K562 (cell line): Measurements from ENCODE around the gene AP3B1. TPM values are rescaled to one million over a fixed set of nuclear protein-coding genes. Genes with fewer than 3 reads are reported as not detected.

ENCODE experiments used
- ATAC-seq: fragments of 200-7000 bp; cut with Tn5 transposase; 3 replicates; pipeline ENCODE4 v1.9.1; 2020; ENCODE audit warnings: moderate library complexity
- BruUV-seq: library from RNA; stranded (reverse); fragments of 400-500 nt; replicated peaks from 2 replicates; lab custom pipeline; 2021; lab: Mats Ljungman, UMichigan
- CTCF ChIA-PET: fragments of 300-600 bp; formaldehyde crosslinking; extraction: SDS; loops from one replicate; lab custom pipeline; 2021; ENCODE audit warnings: low intra/inter-chr PET ratio; lab: Yijun Ruan, JAX
- POLR2A ChIA-PET: fragments of 300-600, 350-650 bp; sonication (Branson Sonifier 250); formaldehyde crosslinking; extraction: SDS; loops from one replicate; lab custom pipeline; 2021; ENCODE audit warnings: antibody characterized with exemption, inconsistent platforms; lab: Yijun Ruan, JAX
- DNase-seq, 4 experiments: peaks; one replicate each; pipeline versions ENCODE4 v3.0.0 to v3.0.0-alpha.2; 2011 to 2018; ENCODE audit warnings: low spot score in 3 of 4, mixed read lengths in 3 of 4; ENCODE audit errors: extremely low read depth in 1 of 4
- FAIRE-seq: peaks from 2 replicates; lab custom pipeline; 2011; peaks lifted over from hg19 to GRCh38; lab: Jason Lieb, UNC
- H2AFZ ChIP-seq: 2 replicates; pipeline ENCODE4 v1.6.0; 2011; ENCODE audit warnings: low read depth, low read length, control low read depth, inconsistent platforms
- H3K27ac ChIP-seq: fragments of 200-600 bp; 3 replicates; pipeline ENCODE4 v1.8.0; 2011; ENCODE audit warnings: low read depth, mild to moderate bottlenecking, control low read depth, inconsistent platforms, low read length, moderate library complexity, mixed read lengths; ENCODE audit errors: extremely low read depth
- H3K27me3 ChIP-seq, 2 experiments: fragments of 300-600 bp in 1 of 2; 2 replicates in 1 of 2; 3 replicates in 1 of 2; pipeline versions ENCODE4 v1.6.0 to v1.8.0; 2011; ENCODE audit warnings: inconsistent platforms in 2 of 2, low read length in 2 of 2, mild to moderate bottlenecking in 1 of 2, mixed read lengths in 1 of 2, moderate library complexity in 1 of 2; ENCODE audit not compliant: control insufficient read depth in 2 of 2, insufficient read depth in 2 of 2
- H3K36me3 ChIP-seq: fragments of 300-600 bp; 3 replicates; pipeline ENCODE4 v1.8.0; 2011; ENCODE audit warnings: mild to moderate bottlenecking, low read length, inconsistent platforms; ENCODE audit not compliant: control insufficient read depth, insufficient read depth
- H3K4me1 ChIP-seq, 2 experiments: fragments of 200-600 bp in 1 of 2; replicated peaks in 1 of 2; 2 replicates in 1 of 2; 3 replicates in 1 of 2; pipeline versions ENCODE4 v1.5.1 to v1.8.0; 2011; ENCODE audit warnings: inconsistent platforms in 2 of 2, low read length in 2 of 2, mild to moderate bottlenecking in 1 of 2, mixed read lengths in 1 of 2, moderate library complexity in 1 of 2; ENCODE audit not compliant: control insufficient read depth in 2 of 2, insufficient read depth in 2 of 2
- H3K4me2 ChIP-seq: 2 replicates; pipeline ENCODE4 v1.6.1; 2011; ENCODE audit warnings: low read length, control low read depth, inconsistent platforms, mixed read lengths; ENCODE audit not compliant: insufficient read depth
- H3K4me3 ChIP-seq: fragments of 200-600 bp; sonication (generic), shearing (Covaris generic); 2 replicates; pipeline ENCODE4 v1.5.1; 2016; ENCODE audit warnings: control low read depth, inconsistent platforms
- H3K79me2 ChIP-seq: fragments of 200-600 bp; 3 replicates; pipeline ENCODE4 v1.8.0; 2011; ENCODE audit warnings: low read length, inconsistent platforms; ENCODE audit not compliant: control insufficient read depth, insufficient read depth
- H3K9ac ChIP-seq, 2 experiments: 2 replicates each; pipeline versions ENCODE4 v1.6.0 to v1.6.1; 2011; ENCODE audit warnings: low read depth in 2 of 2, low read length in 2 of 2, control low read depth in 1 of 2, inconsistent platforms in 1 of 2, mild to moderate bottlenecking in 1 of 2, mixed read lengths in 1 of 2; ENCODE audit not compliant: insufficient read depth in 1 of 2
- H3K9me1 ChIP-seq: one replicate; pipeline ENCODE4 v1.6.0; 2011; ENCODE audit warnings: inconsistent platforms, mild to moderate bottlenecking, low read length, moderate library complexity; ENCODE audit not compliant: control insufficient read depth, insufficient read depth
- H3K9me3 ChIP-seq: replicated peaks from 2 replicates; pipeline ENCODE4 v1.5.1; 2011; ENCODE audit warnings: low read depth, low read length, inconsistent platforms; ENCODE audit not compliant: control insufficient read depth, insufficient read depth
- H4K20me1 ChIP-seq: replicated peaks from 2 replicates; pipeline ENCODE4 v1.6.1; 2011; ENCODE audit warnings: low read length, inconsistent platforms, mixed read lengths; ENCODE audit not compliant: control insufficient read depth, insufficient read depth
- ATF1 ChIP-seq, 2 experiments: fragments of 450-650 bp in 1 of 2; IDR thresholded peaks; 2 replicates each; pipeline ENCODE4 v1.6.1; 2016; ENCODE audit warnings: missing compliant biosample characterization in 1 of 2, missing genetic modification characterization in 1 of 2
- BRCA1 ChIP-seq, 2 experiments: fragments of 450-650 bp in 1 of 2; sonication (generic) in 1 of 2; formaldehyde crosslinking in 1 of 2; IDR thresholded peaks; 2 replicates each; pipeline versions ENCODE4 v1.5.0 to v1.6.1; 2017 to 2020; ENCODE audit warnings: mild to moderate bottlenecking in 1 of 2, missing genetic modification reagents in 1 of 2
- CHD4 ChIP-seq: fragments of 200-600 bp; sonication (generic); IDR thresholded peaks from 3 replicates; pipeline ENCODE4 v1.6.1; 2012; ENCODE audit warnings: low read depth, mild to moderate bottlenecking, mixed read lengths, low read length, inconsistent platforms; ENCODE audit not compliant: insufficient read depth, insufficient replicate concordance, poor library complexity, severe bottlenecking
- DMBX1 ChIP-seq: fragments of 250-450 bp; sonication (Bioruptor Pico); IDR thresholded peaks from 2 replicates; pipeline ENCODE4 v1.8.0; 2022; ENCODE audit warnings: inconsistent platforms, mild to moderate bottlenecking, moderate library complexity, borderline replicate concordance
- FIP1L1 ChIP-seq: fragments of 200-400 bp; formaldehyde crosslinking; IDR thresholded peaks from 2 replicates; pipeline ENCODE4 v1.6.1; 2018; ENCODE audit warnings: mild to moderate bottlenecking, low read depth, low read length; ENCODE audit not compliant: poor library complexity, severe bottlenecking
- HOXB6 ChIP-seq: fragments of 250-450 bp; sonication (Bioruptor Pico); IDR thresholded peaks from 2 replicates; pipeline ENCODE4 v1.5.1; 2022; ENCODE audit warnings: mild to moderate bottlenecking, borderline replicate concordance
- ILF3 ChIP-seq: fragments of 450-650 bp; IDR thresholded peaks from 2 replicates; pipeline ENCODE4 v1.6.1; 2018; ENCODE audit warnings: antibody characterized with exemption, mild to moderate bottlenecking, moderate library complexity, borderline replicate concordance
- MCM7 ChIP-seq, 2 experiments: fragments of 450-650 bp; IDR thresholded peaks; 2 replicates each; pipeline ENCODE4 v1.6.1; 2016 to 2018
- MED1 ChIP-seq: sonication (generic); formaldehyde crosslinking; IDR thresholded peaks from 2 replicates; pipeline ENCODE4 v1.8.1; 2023; ENCODE audit warnings: missing genetic modification reagents, borderline replicate concordance
- RFX7 ChIP-seq: fragments of 250-450 bp; sonication (Bioruptor Pico); IDR thresholded peaks from 2 replicates; pipeline ENCODE4 v1.5.1; 2021; ENCODE audit warnings: mild to moderate bottlenecking
- WGBS: fragments of 100-300 bp; shearing (Covaris generic); methylation state at CpG from one replicate; pipeline ENCODE4 v1.1.6; 2016; ENCODE audit warnings: low coverage, mixed read lengths; ENCODE audit not compliant: insufficient coverage; ENCODE audit errors: missing lambda C conversion rate; 5-methylcytosine and 5-hydroxymethylcytosine counted together
- in situ Hi-C: fragments of 300-500 bp; cut with MboI; formaldehyde crosslinking; loops from 4 replicates; pipeline ENCODE4 v1.15.0; 2018; ENCODE audit warnings: inconsistent platforms, mixed read lengths
- intact Hi-C: fragments of 100-400 bp; cut with micrococcal nuclease; formaldehyde crosslinking; loops from 2 replicates; pipeline ENCODE4 v1.14.2; 2022
- polyA plus RNA-seq, 8 experiments: library from polyadenylated mRNA; depleted of rRNA in 4 of 8; stranded (reverse) in 5 of 8; unstranded in 3 of 8; fragments of >200 nt; fragmentation: Nextera tagmentation in 2 of 8; fragmentation: Illumina TruSeq in 1 of 8; extraction: Ambion mirVana in 2 of 8; extraction: Trizol in 1 of 8; gene quantifications; 2 replicates each; pipeline versions ENCODE4 v1.2.1 to v1.2.3, GENCODE V29; 2011 to 2014; ENCODE audit warnings: inconsistent platforms in 1 of 8, missing spikeins in 1 of 8
- total RNA-seq, 7 experiments: library from RNA; depleted of rRNA in 6 of 7; stranded (reverse); fragments of >200 nt in 6 of 7; fragmentation: Illumina TruSeq in 2 of 7; extraction: Trizol in 2 of 7; gene quantifications; 2 replicates each; pipeline versions ENCODE4 v1.2.1 to v1.2.3, GENCODE V29; 2011 to 2021; ENCODE audit warnings: low replicate concordance in 1 of 7
- TF ChIP-seq, protein P1 (sequence below): fragments of 450-650 bp; formaldehyde crosslinking; IDR thresholded peaks from 2 replicates; pipeline ENCODE4 v1.4.0; 2020; ENCODE audit warnings: mild to moderate bottlenecking
- TF ChIP-seq, protein P2 (sequence below): fragments of 450-650 bp; IDR thresholded peaks from 2 replicates; pipeline ENCODE4 v1.6.1; 2018; ENCODE audit not compliant: partially characterized antibody

AP3B1 gene
- total and polyA plus RNA-seq, 9 of the 15 experiments (the other 6 are each of a cell fraction or from before 2014, with no cell fraction given), result 21.1 to 61.8 (median 42.2) TPM

DNA sequence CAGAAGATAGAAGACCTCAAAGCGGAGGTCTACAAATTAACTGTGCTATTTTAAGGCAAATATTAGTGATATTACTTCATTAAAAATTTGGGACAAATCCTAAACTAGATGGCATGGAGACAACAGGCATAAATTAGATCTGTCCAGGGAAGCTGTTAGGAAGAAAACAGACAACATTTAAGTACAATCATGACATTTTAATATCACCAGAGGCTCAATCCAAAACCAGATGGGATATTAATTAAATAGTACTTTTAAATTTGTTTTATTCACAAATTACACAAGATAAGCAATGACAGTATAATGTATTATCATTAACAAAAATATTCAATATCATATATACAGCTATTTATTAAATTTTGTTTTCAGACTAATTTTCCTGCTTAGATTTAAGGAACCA is 161.1 kb downstream of the AP3B1 start:
- H3K27ac ChIP-seq, result no peak overlapping the region
- H4K20me1 ChIP-seq, result no peaks in the 10 kb centered on the region
- 100% methylated on average over 1 of the region's 1 CpG for WGBS
- no peaks in the 10 kb centered on the region for H3K79me2 ChIP-seq
- DNase-seq (no peak), FAIRE-seq (no peak), ATAC-seq (no peak)
- ChIA-PET POLR2A (no interaction called here), CTCF (no interaction called here)
- H3K9ac ChIP-seq, result no peak overlapping the region
- no peaks in the 10 kb centered on the region for H3K9me3 ChIP-seq
- no peak overlapping the region for H2AFZ ChIP-seq
- H3K4me1 ChIP-seq, result no peaks in the 10 kb centered on the region
- BruUV-seq, result no TSS peak
- H3K4me2 ChIP-seq, result no peak overlapping the region
- H3K4me3 ChIP-seq, result no peak overlapping the region
- TF ChIP-seq, protein P1, sequence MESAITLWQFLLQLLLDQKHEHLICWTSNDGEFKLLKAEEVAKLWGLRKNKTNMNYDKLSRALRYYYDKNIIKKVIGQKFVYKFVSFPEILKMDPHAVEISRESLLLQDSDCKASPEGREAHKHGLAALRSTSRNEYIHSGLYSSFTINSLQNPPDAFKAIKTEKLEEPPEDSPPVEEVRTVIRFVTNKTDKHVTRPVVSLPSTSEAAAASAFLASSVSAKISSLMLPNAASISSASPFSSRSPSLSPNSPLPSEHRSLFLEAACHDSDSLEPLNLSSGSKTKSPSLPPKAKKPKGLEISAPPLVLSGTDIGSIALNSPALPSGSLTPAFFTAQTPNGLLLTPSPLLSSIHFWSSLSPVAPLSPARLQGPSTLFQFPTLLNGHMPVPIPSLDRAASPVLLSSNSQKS (CRISPR knock-in tag), result no peak
- TF ChIP-seq FIP1L1, result no peak
- no peak for TF ChIP-seq ILF3
- no peak for TF ChIP-seq MCM7 (IDR thresholded peaks at IDR 0.05)
- TF ChIP-seq HOXB6, result no peak
- TF ChIP-seq MED1 (CRISPR knock-in tag), result no peak
- TF ChIP-seq CHD4, result no peak
- no peak for TF ChIP-seq RFX7 (CRISPR knock-in tag)
- TF ChIP-seq, protein P2, sequence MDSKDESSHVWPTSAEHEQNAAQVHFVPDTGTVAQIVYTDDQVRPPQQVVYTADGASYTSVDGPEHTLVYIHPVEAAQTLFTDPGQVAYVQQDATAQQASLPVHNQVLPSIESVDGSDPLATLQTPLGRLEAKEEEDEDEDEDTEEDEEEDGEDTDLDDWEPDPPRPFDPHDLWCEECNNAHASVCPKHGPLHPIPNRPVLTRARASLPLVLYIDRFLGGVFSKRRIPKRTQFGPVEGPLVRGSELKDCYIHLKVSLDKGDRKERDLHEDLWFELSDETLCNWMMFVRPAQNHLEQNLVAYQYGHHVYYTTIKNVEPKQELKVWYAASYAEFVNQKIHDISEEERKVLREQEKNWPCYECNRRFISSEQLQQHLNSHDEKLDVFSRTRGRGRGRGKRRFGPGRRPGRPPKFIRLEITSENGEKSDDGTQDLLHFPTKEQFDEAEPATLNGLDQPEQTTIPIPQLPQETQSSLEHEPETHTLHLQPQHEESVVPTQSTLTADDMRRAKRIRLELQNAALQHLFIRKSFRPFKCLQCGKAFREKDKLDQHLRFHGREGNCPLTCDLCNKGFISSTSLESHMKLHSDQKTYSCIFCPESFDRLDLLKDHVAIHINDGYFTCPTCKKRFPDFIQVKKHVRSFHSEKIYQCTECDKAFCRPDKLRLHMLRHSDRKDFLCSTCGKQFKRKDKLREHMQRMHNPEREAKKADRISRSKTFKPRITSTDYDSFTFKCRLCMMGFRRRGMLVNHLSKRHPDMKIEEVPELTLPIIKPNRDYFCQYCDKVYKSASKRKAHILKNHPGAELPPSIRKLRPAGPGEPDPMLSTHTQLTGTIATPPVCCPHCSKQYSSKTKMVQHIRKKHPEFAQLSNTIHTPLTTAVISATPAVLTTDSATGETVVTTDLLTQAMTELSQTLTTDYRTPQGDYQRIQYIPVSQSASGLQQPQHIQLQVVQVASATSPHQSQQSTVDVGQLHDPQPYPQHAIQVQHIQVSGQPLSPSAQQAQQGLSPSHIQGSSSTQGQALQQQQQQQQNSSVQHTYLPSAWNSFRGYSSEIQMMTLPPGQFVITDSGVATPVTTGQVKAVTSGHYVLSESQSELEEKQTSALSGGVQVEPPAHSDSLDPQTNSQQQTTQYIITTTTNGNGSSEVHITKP, result no peak
- no peak for TF ChIP-seq BRCA1 (IDR thresholded peaks at IDR 0.05)
- no peak for TF ChIP-seq BRCA1 (CRISPR knock-in tag; IDR thresholded peaks at IDR 0.05)
- TF ChIP-seq DMBX1 (CRISPR knock-in tag), result no peak
- TF ChIP-seq ATF1 (CRISPR knock-in tag; IDR thresholded peaks at IDR 0.05), result no peak
- no peak for TF ChIP-seq ATF1 (tag; IDR thresholded peaks at IDR 0.05)
- peaks cover 9% of the 10 kb centered on the region; the same call in 1 of the 3 replicates for H3K36me3 ChIP-seq
- in situ Hi-C loops (no loop called here), intact Hi-C loops (no loop called here)
- no peaks in the 10 kb centered on the region for H3K27me3 ChIP-seq
- H3K9me1 ChIP-seq, result peaks cover 2% of the 10 kb centered on the region
